Right cardiac atrium (tissue), 5 donors: ENCODE measurements around the gene LRR1. TPM values are rescaled to one million over a fixed set of nuclear protein-coding genes. Genes with fewer than 3 reads are reported as not detected.
A peak's percentile ranks its signal among the peaks of the same experiment; 100 is the strongest.
"Not testable (repeated sequence)": the region's sequence is repeated elsewhere in the genome, so short reads cannot be mapped to it uniquely, and the experiment has no call there.

Experiments used
- ATAC-seq, 2 donors: fragments of 200-7000 bp; cut with Tn5 transposase; one replicate each; pipeline versions ENCODE4 v1.8.0 to v1.9.1; 2020; ENCODE audit warnings: moderate library complexity in 2 of 2, mild to moderate bottlenecking in 1 of 2
- DNase-seq, 3 donors: peaks; one replicate each; pipeline ENCODE4 v3.0.0-alpha.2; 2020
- H3K27ac ChIP-seq: one replicate; pipeline ENCODE4 v1.5.1; 2013; ENCODE audit warnings: mild to moderate bottlenecking, low read length, control low read depth, moderate library complexity
- H3K27me3 ChIP-seq: one replicate; pipeline ENCODE4 v1.6.1; 2013; ENCODE audit not compliant: control insufficient read depth, insufficient read depth
- H3K4me1 ChIP-seq: one replicate; pipeline ENCODE4 v1.6.1; 2013; ENCODE audit warnings: low read length; ENCODE audit not compliant: control insufficient read depth, insufficient read depth
- H3K4me3 ChIP-seq: one replicate; pipeline ENCODE4 v1.5.1; 2013; ENCODE audit warnings: low read length, control low read depth
- H3K9me3 ChIP-seq: one replicate; pipeline ENCODE4 v1.6.1; 2013; ENCODE audit warnings: low read length; ENCODE audit not compliant: control insufficient read depth
- WGBS: extraction: QIAGEN DNeasy Blood & Tissue Kit; methylation state at CpG from one replicate; pipeline ENCODE4 v1.1.7; 2013; 5-methylcytosine and 5-hydroxymethylcytosine counted together
- intact Hi-C, 4 donors: fragments of 100-400 bp; cut with DNase I; formaldehyde crosslinking; loops; one replicate each; pipeline versions ENCODE4 v1.11.0 to v1.14.0; 2022 to 2023
- polyA plus RNA-seq: library from polyadenylated mRNA; stranded (reverse); fragments of 200-250 nt; gene quantifications from one replicate; pipeline ENCODE4 v1.2.3, GENCODE V29; 2013
- total RNA-seq, 4 donors: library from RNA; stranded (reverse); fragmentation: NEBNext Ultra II Directional; extraction: Animal tissue kit (Norgen Biotek cat#: 25700); gene quantifications; one replicate each; pipeline ENCODE4 v1.2.1, GENCODE V29; 2021
- donor health status: healthy with polysubstance abuse.
- donor health status: DM: no; HTN: yes; CAD: no.
- donor health status: DM: no; HTN: no; CAD: no.
- donor health status: DM: no; HTN: yes; CAD: no; lungs with severe emphysema.
- donor health status: DM: yes; HTN: yes; CAD: no.

The LRR1 gene
- total and polyA plus RNA-seq, 5 donors: 3.5 to 7.5 (median 6.4) TPM

- intact Hi-C loops: loop anchor here in 2 of 4 donors (10.0 kb wide), 2 partner anchors 128 to 198 kb away; partner anchors contain the start of gene KLHDC2 (in 2 of the 2)
- no peak overlapping the region for H3K4me3 ChIP-seq
- no peak overlapping the region for H3K27ac ChIP-seq
- H3K27me3 ChIP-seq: no peaks in the 10 kb centered on the region
- WGBS: 80% methylated on average over 1 of the region's 1 CpG
- H3K9me3 ChIP-seq: no peaks in the 10 kb centered on the region
- DNase-seq (no peak), ATAC-seq (no peak)
- peaks cover 5% of the 10 kb centered on the region for H3K4me1 ChIP-seq
Measured at GRCh38 chr14:49636866-49637265, 38.1 kb downstream of the LRR1 start.

GRCh38 chr14:49637534-49638078, 38.9 kb downstream of the LRR1 start:
- Histone ChIP-seq H3K27me3 (no peaks in the 10 kb centered on the region), H3K9me3 (no peaks in the 10 kb centered on the region), H3K4me3 (no peak overlapping the region), H3K27ac (no peak overlapping the region), H3K4me1 (peaks cover 5% of the 10 kb centered on the region)
- WGBS: 93% methylated on average over 3 of the region's 3 CpGs
- no peak for ATAC-seq
- intact Hi-C loops: loop anchor here in 2 of 4 donors (10.0 kb wide), 2 partner anchors 127 to 197 kb away; partner anchors contain the start of gene KLHDC2 (in 2 of the 2)
- DNase-seq: no peak

GRCh38 chr14:49640540-49641417, 42.0 kb downstream of the LRR1 start:
- no peaks in the 10 kb centered on the region for H3K27me3 ChIP-seq
- 95% methylated on average over 7 of the region's 7 CpGs for WGBS
- no peak overlapping the region for H3K27ac ChIP-seq
- DNase-seq: no peak
- no peaks in the 10 kb centered on the region for H3K9me3 ChIP-seq
- no peak overlapping the region for H3K4me3 ChIP-seq
- peaks cover 5% of the 10 kb centered on the region for H3K4me1 ChIP-seq
- ATAC-seq: no peak
- intact Hi-C loops: no loop called here

- intact Hi-C loops: no loop called here
- peak; percentile 61 to 86 for ATAC-seq
- Histone ChIP-seq H3K9me3 (no peaks in the 10 kb centered on the region), H3K4me1 (peaks cover 5% of the 10 kb centered on the region), H3K27ac (peak overlapping the region; percentile 46), H3K4me3 (no peak overlapping the region), H3K27me3 (no peaks in the 10 kb centered on the region)
- no peak for DNase-seq
- 57% methylated on average over 8 of the region's 8 CpGs for WGBS
Measured at GRCh38 chr14:49641697-49642129, 43.0 kb downstream of the LRR1 start.

GRCh38 chr14:49642163-49642562, 43.4 kb downstream of the LRR1 start:
- no peak for DNase-seq
- intact Hi-C loops: no loop called here
- H3K27me3 ChIP-seq: no peaks in the 10 kb centered on the region
- no peak overlapping the region for H3K4me3 ChIP-seq
- ATAC-seq: peak in 1 of 2 donors; percentile 17
- no peaks in the 10 kb centered on the region for H3K9me3 ChIP-seq
- peak overlapping the region; percentile 46 for H3K27ac ChIP-seq
- H3K4me1 ChIP-seq: peaks cover 3% of the 10 kb centered on the region

- no peak for DNase-seq
- Histone ChIP-seq H3K9me3 (no peaks in the 10 kb centered on the region), H3K4me3 (no peak overlapping the region), H3K27ac (no peak overlapping the region), H3K27me3 (no peaks in the 10 kb centered on the region), H3K4me1 (no peaks in the 10 kb centered on the region)
- intact Hi-C loops: no loop called here
- WGBS: 96% methylated on average over 6 of the region's 6 CpGs
- no peak for ATAC-seq
Measured at GRCh38 chr14:49653508-49653907, 54.8 kb downstream of the LRR1 start.

- no peaks in the 10 kb centered on the region for H3K27me3 ChIP-seq
- WGBS: 98% methylated on average over 3 of the region's 3 CpGs
- intact Hi-C loops: no loop called here
- no peaks in the 10 kb centered on the region for H3K9me3 ChIP-seq
- DNase-seq (no peak), ATAC-seq (no peak)
- no peak overlapping the region for H3K27ac ChIP-seq
- no peaks in the 10 kb centered on the region for H3K4me1 ChIP-seq
- no peak overlapping the region for H3K4me3 ChIP-seq
Measured at GRCh38 chr14:49654511-49654910, 55.8 kb downstream of the LRR1 start.

GRCh38 chr14:49657500-49657899, 58.8 kb downstream of the LRR1 start:
- WGBS: 96% methylated on average over 6 of the region's 6 CpGs
- H3K4me1 ChIP-seq, DNase-seq, H3K9me3 ChIP-seq, H3K27me3 ChIP-seq, ATAC-seq, H3K4me3 ChIP-seq, intact Hi-C loops, H3K27ac ChIP-seq: not testable (repeated sequence)

GRCh38 chr14:49659526-49660455, 61.1 kb downstream of the LRR1 start:
- DNase-seq: no peak
- no peaks in the 10 kb centered on the region for H3K27me3 ChIP-seq
- WGBS: 86% methylated on average over 2 of the region's 2 CpGs
- intact Hi-C loops: no loop called here
- no peaks in the 10 kb centered on the region for H3K9me3 ChIP-seq
- no peak overlapping the region for H3K4me3 ChIP-seq
- H3K4me1 ChIP-seq: no peaks in the 10 kb centered on the region
- no peak overlapping the region for H3K27ac ChIP-seq
- ATAC-seq: no peak
